Ovary (tissue), 9 donors: ENCODE results near the gene SGMS1. TPM values are rescaled to one million over a fixed set of nuclear protein-coding genes. Genes with fewer than 3 reads are reported as not detected.

Experiments
- DNase-seq, 5 donors: peaks; one replicate each; pipeline ENCODE4 v3.0.0-alpha.2; 2019 to 2020
- H3K27ac ChIP-seq, 2 donors: fragments of 200-600 bp; one replicate each; pipeline versions ENCODE4 v1.5.1 to v1.8.0; 2019 to 2022
- H3K27me3 ChIP-seq: fragments of 200-600 bp; one replicate; pipeline ENCODE4 v1.8.0; 2022
- H3K36me3 ChIP-seq: fragments of 200-600 bp; sonication (generic); one replicate; pipeline ENCODE4 v1.5.1; 2019
- H3K4me1 ChIP-seq: one replicate; pipeline ENCODE4 v1.8.1; 2013; ENCODE audit warnings: mild to moderate bottlenecking, moderate library complexity; ENCODE audit not compliant: insufficient read depth
- H3K4me3 ChIP-seq: fragments of 200-600 bp; sonication (generic); one replicate; pipeline ENCODE4 v1.5.1; 2017
- H3K9me3 ChIP-seq, 2 donors: fragments of 200-600 bp in 1 of 2; sonication (generic) in 1 of 2; one replicate each; pipeline versions ENCODE4 v1.5.1 to v1.8.1; 2013 to 2019; ENCODE audit warnings: mild to moderate bottlenecking in 1 of 2, moderate library complexity in 1 of 2
- CTCF ChIP-seq, 3 donors: fragments of 450-650 bp in 2 of 3; fragments of 200-600 bp in 1 of 3; IDR thresholded peaks; one replicate each; pipeline versions ENCODE4 v1.5.1 to v1.8.0; 2016 to 2022; ENCODE audit warnings: antibody characterized with exemption in 3 of 3, mild to moderate bottlenecking in 1 of 3
- EP300 ChIP-seq: sonication (generic); formaldehyde crosslinking; IDR thresholded peaks from one replicate; pipeline ENCODE4 v1.6.1; 2017; ENCODE audit warnings: antibody characterized with exemption
- POLR2A ChIP-seq: fragments of 450-650 bp; IDR thresholded peaks from one replicate; pipeline ENCODE4 v1.6.1; 2017; ENCODE audit warnings: antibody characterized with exemption, mild to moderate bottlenecking, moderate library complexity
- WGBS, 3 donors: extraction: QIAGEN DNeasy Blood & Tissue Kit in 1 of 3; methylation state at CpG; one replicate each; pipeline versions ENCODE4 v1.1.5 to v1.1.7; 2013 to 2017; 5-methylcytosine and 5-hydroxymethylcytosine counted together
- intact Hi-C, 4 donors: fragments of 100-400 bp; cut with DNase I; formaldehyde crosslinking; loops; one replicate each; pipeline versions ENCODE4 v1.11.0 to v1.15.1; 2022 to 2023
- polyA plus RNA-seq, 2 donors: library from polyadenylated mRNA; stranded (reverse); fragments of 200-250 nt in 1 of 2; fragments of 350-450 nt in 1 of 2; fragmentation: Illumina TruSeq in 1 of 2; extraction: RNeasy Lipid Tissue Mini Kit (QIAGEN cat#74804) in 1 of 2; gene quantifications; one replicate each; pipeline ENCODE4 v1.2.3, GENCODE V29; 2013 to 2014
- total RNA-seq, 7 donors: library from RNA; depleted of rRNA in 2 of 7; stranded (reverse); fragments of >200 nt in 2 of 7; fragmentation: NEBNext Ultra II Directional in 3 of 7; extraction: Animal tissue kit (Norgen Biotek cat#: 25700) in 3 of 7; gene quantifications; one replicate each; pipeline versions ENCODE4 v1.1.0 to v1.2.4, GENCODE V29; 2016 to 2023
- donor health status: DM: no; HTN: no; CAD: no; lungs with moderate emphysema.
- donor health status: DM: no; HTN: no; CAD: no.
- donor health status: Bipolar disorder and iron deficiency.
- donor health status: DM: yes; HTN: yes; CAD: no.
- donor health status: DM: no; HTN: no; CAD: no.
- donor health status: DM: yes; HTN: yes; CAD: no.

The SGMS1 gene
- total and polyA plus RNA-seq, 9 donors: 15.6 to 90.0 (median 39.0) TPM

GRCh38 chr10:50522908-50523307 lies 100.8 kb downstream of the SGMS1 start:
- H3K27ac ChIP-seq: no peak overlapping the region
- H3K4me1 ChIP-seq: no peaks in the 10 kb centered on the region
- H3K9me3 ChIP-seq: no peaks in the 10 kb centered on the region
- no peak for DNase-seq
- H3K4me3 ChIP-seq: no peak overlapping the region
- H3K36me3 ChIP-seq: no peaks in the 10 kb centered on the region
- 93 to 94% (median 93%) methylated on average over 2 of the region's 2 CpGs for WGBS, 3 donors
- TF ChIP-seq EP300: no peak
- TF ChIP-seq POLR2A: no peak
- TF ChIP-seq CTCF (IDR thresholded peaks at IDR 0.05): no peak
- intact Hi-C loops: no loop called here
- no peaks in the 10 kb centered on the region for H3K27me3 ChIP-seq

- Histone ChIP-seq H3K4me1 (no peaks in the 10 kb centered on the region), H3K27ac (no peak overlapping the region), H3K9me3 (no peaks in the 10 kb centered on the region), H3K36me3 (no peaks in the 10 kb centered on the region), H3K4me3 (no peak overlapping the region), H3K27me3 (no peaks in the 10 kb centered on the region)
- DNase-seq: no peak
- intact Hi-C loops: no loop called here
- 97 to 100% (median 99%) methylated on average over 3 of the region's 3 CpGs for WGBS, 3 donors
- TF ChIP-seq POLR2A: no peak
- no peak for TF ChIP-seq CTCF (IDR thresholded peaks at IDR 0.05)
- no peak for TF ChIP-seq EP300
These were observed 103.6 kb downstream of the SGMS1 start for GRCh38 chr10:50520115-50520514.

- Histone ChIP-seq H3K27ac (no peak overlapping the region), H3K36me3 (no peaks in the 10 kb centered on the region), H3K4me1 (peaks cover 3% of the 10 kb centered on the region), H3K9me3 (no peaks in the 10 kb centered on the region), H3K27me3 (no peaks in the 10 kb centered on the region), H3K4me3 (no peak overlapping the region)
- no peak for DNase-seq
- intact Hi-C loops: no loop called here
- TF ChIP-seq POLR2A (no peak), CTCF (IDR thresholded peaks at IDR 0.05) (no peak), EP300 (no peak)
- 51 to 64% (median 63%) methylated on average over 3 of the region's 3 CpGs for WGBS, 3 donors
These were observed 106.1 kb downstream of the SGMS1 start for GRCh38 chr10:50517626-50518025.

GRCh38 chr10:50516171-50516570 lies 107.6 kb downstream of the SGMS1 start:
- H3K27me3 ChIP-seq: no peaks in the 10 kb centered on the region
- peaks cover 12% of the 10 kb centered on the region for H3K4me1 ChIP-seq
- 41 to 53% (median 45%) methylated on average over 1 of the region's 1 CpG for WGBS, 3 donors
- DNase-seq: no peak
- no peak overlapping the region for H3K4me3 ChIP-seq
- intact Hi-C loops: no loop called here
- H3K27ac ChIP-seq: no peak overlapping the region
- H3K36me3 ChIP-seq: no peaks in the 10 kb centered on the region
- TF ChIP-seq CTCF (IDR thresholded peaks at IDR 0.05) (no peak), POLR2A (no peak), EP300 (no peak)
- H3K9me3 ChIP-seq: no peaks in the 10 kb centered on the region

- intact Hi-C loops: no loop called here
- H3K27ac ChIP-seq: no peak overlapping the region
- H3K4me3 ChIP-seq: no peak overlapping the region
- WGBS, 3 donors: 94 to 98% (median 96%) methylated on average over 2 of the region's 2 CpGs
- DNase-seq: no peak
- H3K36me3 ChIP-seq: no peaks in the 10 kb centered on the region
- H3K27me3 ChIP-seq: no peaks in the 10 kb centered on the region
- H3K9me3 ChIP-seq: no peaks in the 10 kb centered on the region
- peaks cover 12% of the 10 kb centered on the region for H3K4me1 ChIP-seq
- no peak for TF ChIP-seq CTCF (IDR thresholded peaks at IDR 0.05)
- no peak for TF ChIP-seq EP300
- TF ChIP-seq POLR2A: no peak
These were observed 108.3 kb downstream of the SGMS1 start for GRCh38 chr10:50515420-50515819.
